Fibroblast of the aortic adventitia (primary cell): Measurements from ENCODE around the gene RHOJ. TPM values are rescaled to one million over a fixed set of nuclear protein-coding genes. Genes with fewer than 3 reads are reported as not detected.

Experiments used
- DNase-seq: peaks from one replicate; pipeline ENCODE4 v3.0.0-alpha.2; 2010; ENCODE audit warnings: low read depth
- H3K4me3 ChIP-seq: 2 replicates; pipeline ENCODE4 v1.5.1; 2011; ENCODE audit warnings: low read depth, mild to moderate bottlenecking, control low read depth, low read length, moderate library complexity
- CTCF ChIP-seq: IDR thresholded peaks from 2 replicates; pipeline ENCODE4 v1.5.1; 2011; ENCODE audit warnings: mild to moderate bottlenecking, low read length, control low read depth, inconsistent platforms; ENCODE audit not compliant: insufficient read depth
- total RNA-seq: library from RNA; depleted of rRNA; stranded (reverse); fragments of >200 nt; gene quantifications from 2 replicates; pipeline ENCODE4 v1.2.3, GENCODE V29; 2012; ENCODE audit warnings: low replicate concordance

Gene RHOJ
- total RNA-seq, 1 donor = 13.5 TPM

GRCh38 chr14:63229330-63230059 is 25.3 kb downstream of the RHOJ start:
- TF ChIP-seq CTCF = no peak
- no peak for DNase-seq

GRCh38 chr14:63231766-63232165 is 27.5 kb downstream of the RHOJ start:
- no peak for TF ChIP-seq CTCF
- DNase-seq = no peak
- no peak overlapping the region for H3K4me3 ChIP-seq

More at GRCh38 chr14:63229330-63230059, 25.3 kb downstream of the RHOJ start:
- H3K4me3 ChIP-seq = no peak overlapping the region

GRCh38 chr14:63237791-63238190 is 33.5 kb downstream of the RHOJ start:
- no peak for TF ChIP-seq CTCF
- no peak overlapping the region for H3K4me3 ChIP-seq
- no peak for DNase-seq

- H3K4me3 ChIP-seq = no peak overlapping the region
- TF ChIP-seq CTCF = no peak
- no peak for DNase-seq
Measured at GRCh38 chr14:63240221-63240620, 36.0 kb downstream of the RHOJ start.

- DNase-seq = peak; percentile 44
Measured at GRCh38 chr14:63241096-63241495, 36.9 kb downstream of the RHOJ start.

DNA sequence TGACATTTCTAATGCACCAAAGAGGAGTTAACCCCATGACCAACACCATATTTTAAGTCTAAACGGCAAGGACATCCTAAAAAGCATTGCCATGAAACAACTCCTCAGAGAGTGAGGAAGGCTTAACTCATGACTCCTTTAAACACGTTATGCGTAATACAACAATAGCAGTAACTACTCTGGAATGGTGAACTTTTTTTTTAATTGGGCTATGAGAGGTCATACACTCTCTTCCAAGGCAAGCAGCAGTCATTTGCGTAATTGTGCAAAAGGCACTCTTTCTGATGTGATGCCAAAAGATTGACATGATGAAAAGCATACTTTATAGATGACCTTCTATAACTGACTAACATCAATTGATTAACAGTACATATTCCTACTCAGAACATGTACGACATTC is 39.4 kb downstream of the RHOJ start:
- DNase-seq = no peak
- no peak for TF ChIP-seq CTCF
- no peak overlapping the region for H3K4me3 ChIP-seq

More at GRCh38 chr14:63241096-63241495, 36.9 kb downstream of the RHOJ start:
- TF ChIP-seq CTCF = no peak
- H3K4me3 ChIP-seq = no peak overlapping the region

GRCh38 chr14:63245893-63246292 is 41.6 kb downstream of the RHOJ start:
- no peak overlapping the region for H3K4me3 ChIP-seq
- DNase-seq = peak; percentile 30
- no peak for TF ChIP-seq CTCF
